A549 (cell line): ENCODE data around the gene PNPLA3.

Experiments
- CBX2 ChIP-seq: fragments of 200-600 bp; sonication (generic); IDR thresholded peaks from 2 replicates; pipeline ENCODE4 v1.6.1; 2016; ENCODE audit warnings: low read depth, mild to moderate bottlenecking, borderline replicate concordance
- CEBPB ChIP-seq, 2 experiments: fragments of >200 bp in 1 of 2; sonication (Bioruptor Twin) in 1 of 2; formaldehyde crosslinking in 1 of 2; IDR thresholded peaks; 2 replicates each; pipeline ENCODE4 v1.6.1; 2012 to 2016
- CTCF ChIP-seq: fragments of >200 bp; sonication (Bioruptor Twin); formaldehyde crosslinking; IDR thresholded peaks from 3 replicates; pipeline ENCODE4 v1.5.1; 2016
- ELK1 ChIP-seq: fragments of 150-350 bp; IDR thresholded peaks from 2 replicates; pipeline ENCODE4 v1.6.1; 2014; ENCODE audit warnings: low read depth, mild to moderate bottlenecking, low read length
- HDAC2 ChIP-seq: fragments of 200-600 bp; sonication (generic); IDR thresholded peaks from 2 replicates; pipeline ENCODE4 v1.6.1; 2016
- HOXA7 ChIP-seq: fragments of 250-450 bp; sonication (Bioruptor Pico); IDR thresholded peaks from 2 replicates; pipeline ENCODE4 v1.5.0; 2020; ENCODE audit warnings: mild to moderate bottlenecking, moderate library complexity
- KDM1A ChIP-seq: fragments of 200-600 bp; sonication (generic); IDR thresholded peaks from 2 replicates; pipeline ENCODE4 v1.6.1; 2016; ENCODE audit warnings: low read depth, mild to moderate bottlenecking
- POLR2A ChIP-seq: IDR thresholded peaks from 2 replicates; pipeline ENCODE4 v1.6.1; 2012; ENCODE audit warnings: mild to moderate bottlenecking, low read length
- RCOR1 ChIP-seq: fragments of 150-350 bp; IDR thresholded peaks from 2 replicates; pipeline ENCODE4 v1.6.1; 2014; ENCODE audit warnings: antibody characterized with exemption, low read length, low read depth
- REST ChIP-seq: fragments of 200-600 bp; sonication (generic); IDR thresholded peaks from 2 replicates; pipeline ENCODE4 v1.6.1; 2016; ENCODE audit warnings: antibody characterized with exemption, mild to moderate bottlenecking, moderate library complexity
- SMC3 ChIP-seq: fragments of >200 bp; sonication (Bioruptor Twin); formaldehyde crosslinking; IDR thresholded peaks from 3 replicates; pipeline ENCODE4 v1.6.1; 2018; ENCODE audit warnings: inconsistent platforms

GRCh38 chr22:43988960-43989359 lies 65.4 kb downstream of the PNPLA3 start:
- no peak for TF ChIP-seq CEBPB (IDR thresholded peaks at IDR 0.05)
- no peak for TF ChIP-seq SMC3
- no peak for TF ChIP-seq CTCF
- TF ChIP-seq POLR2A = no peak
- no peak for TF ChIP-seq HDAC2
- no peak for TF ChIP-seq HOXA7 (CRISPR knock-in tag)
- no peak for TF ChIP-seq KDM1A
- TF ChIP-seq REST = no peak
- TF ChIP-seq RCOR1 = no peak
- no peak for TF ChIP-seq CBX2
- no peak for TF ChIP-seq ELK1
